Caco-2 (cell line): ENCODE results near the gene SERAC1. TPM values are rescaled to one million over a fixed set of nuclear protein-coding genes. Genes with fewer than 3 reads are reported as not detected.

Source experiments
- BruUV-seq: library from RNA; stranded (reverse); fragments of 400-500 nt; replicated peaks from 2 replicates; lab custom pipeline; 2021; lab: Mats Ljungman, UMichigan
- CTCF ChIA-PET: fragments of 300-600 bp; sonication (Branson Sonifier 250); formaldehyde crosslinking; loops from one replicate; lab custom pipeline; 2022; ENCODE audit warnings: antibody characterized with exemption; lab: Charles Lee
- POLR2A ChIA-PET: fragments of 300-600 bp; sonication (Branson Sonifier 250); formaldehyde crosslinking; loops from one replicate; lab custom pipeline; 2022; ENCODE audit warnings: antibody characterized with exemption; lab: Charles Lee
- DNase-seq, 2 experiments: peaks; one replicate each; pipeline versions ENCODE4 v3.0.0 to v3.0.0-alpha.2; 2020 to 2022
- H3K27me3 ChIP-seq: replicated peaks from 2 replicates; pipeline ENCODE4 v1.6.0; 2011; ENCODE audit warnings: low read length; ENCODE audit not compliant: control insufficient read depth, insufficient read depth
- H3K36me3 ChIP-seq: 2 replicates; pipeline ENCODE4 v1.5.1; 2011; ENCODE audit warnings: low read length; ENCODE audit not compliant: control insufficient read depth, insufficient read depth
- H3K4me1 ChIP-seq: fragments of 250-450 bp; sonication (Bioruptor Pico); 2 replicates; pipeline ENCODE4 v1.5.1; 2020; ENCODE audit warnings: mild to moderate bottlenecking
- H3K4me3 ChIP-seq: 2 replicates; pipeline ENCODE4 v1.5.1; 2011; ENCODE audit warnings: low read depth, mild to moderate bottlenecking, control low read depth, low read length
- H3K9me3 ChIP-seq: fragments of 250-450 bp; sonication (Bioruptor Pico); 2 replicates; pipeline ENCODE4 v1.5.1; 2020; ENCODE audit warnings: mild to moderate bottlenecking, moderate library complexity
- H3K27ac Mint-ChIP-seq: one replicate; pipeline ENCODE4 v1.8.0; 2022; ENCODE audit warnings: mixed read lengths; ENCODE audit not compliant: unreplicated experiment
- H3K27me3 Mint-ChIP-seq: one replicate; pipeline ENCODE4 v1.8.0; 2022; ENCODE audit warnings: mixed read lengths; ENCODE audit not compliant: insufficient read depth, unreplicated experiment
- H3K36me3 Mint-ChIP-seq: one replicate; pipeline ENCODE4 v1.8.0; 2022; ENCODE audit warnings: mild to moderate bottlenecking, mixed read lengths; ENCODE audit not compliant: insufficient read depth, unreplicated experiment
- H3K4me1 Mint-ChIP-seq: one replicate; pipeline ENCODE4 v1.8.0; 2022; ENCODE audit warnings: low read depth, mixed read lengths; ENCODE audit not compliant: unreplicated experiment
- H3K4me3 Mint-ChIP-seq: one replicate; pipeline ENCODE4 v1.8.0; 2022; ENCODE audit warnings: mild to moderate bottlenecking, moderate library complexity, mixed read lengths; ENCODE audit not compliant: unreplicated experiment
- H3K9me3 Mint-ChIP-seq: one replicate; pipeline ENCODE4 v1.8.0; 2022; ENCODE audit warnings: mixed read lengths; ENCODE audit not compliant: unreplicated experiment
- CTCF ChIP-seq, 2 experiments: fragments of 200-600 bp in 1 of 2; IDR thresholded peaks; 1 replicate in 1 of 2; 2 replicates in 1 of 2; pipeline versions ENCODE4 v1.5.1 to v1.8.0; 2011 to 2022; ENCODE audit warnings: antibody characterized with exemption in 1 of 2, control low read depth in 1 of 2, inconsistent platforms in 1 of 2, low read depth in 1 of 2, low read length in 1 of 2, mild to moderate bottlenecking in 1 of 2, moderate library complexity in 1 of 2; ENCODE audit not compliant: insufficient read depth in 1 of 2, severe bottlenecking in 1 of 2, unreplicated experiment in 1 of 2
- intact Hi-C: fragments of 100-400 bp; cut with micrococcal nuclease; formaldehyde crosslinking; loops from one replicate; pipeline ENCODE4 v1.10.0; 2022; ENCODE audit not compliant: unreplicated experiment
- total RNA-seq: library from RNA; stranded (reverse); gene quantifications from 2 replicates; pipeline ENCODE4 v1.2.3, GENCODE V29; 2022

The SERAC1 gene
- total RNA-seq, 1 experiment from 2014 or later: 7.4 TPM

GRCh38 chr6:158122048-158122447 is 46.0 kb downstream of the SERAC1 start:
- no peaks in the 10 kb centered on the region for H3K27me3 Mint-ChIP-seq
- CTCF ChIA-PET: no interaction called here
- no peak overlapping the region for H3K27ac Mint-ChIP-seq
- BruUV-seq: no TSS peak
- H3K4me3 ChIP-seq: no peak overlapping the region
- POLR2A ChIA-PET: no interaction called here
- no peaks in the 10 kb centered on the region for H3K36me3 Mint-ChIP-seq
- peak; percentile 64 to 68 for DNase-seq
- no peaks in the 10 kb centered on the region for H3K36me3 ChIP-seq
- H3K4me3 Mint-ChIP-seq: no peak overlapping the region
- intact Hi-C loops: no loop called here
- H3K4me1 Mint-ChIP-seq: peaks cover 6% of the 10 kb centered on the region
- H3K27me3 ChIP-seq: no peaks in the 10 kb centered on the region
- H3K4me1 ChIP-seq: peaks cover 13% of the 10 kb centered on the region
- H3K9me3 Mint-ChIP-seq: no peaks in the 10 kb centered on the region
- H3K9me3 ChIP-seq: no peaks in the 10 kb centered on the region
- no peak for TF ChIP-seq CTCF (IDR thresholded peaks at IDR 0.05; ENCODE audit: insufficient read depth in 1 of 2, low read depth in 1 of 2, low read length in 1 of 2, severe bottlenecking in 1 of 2, unreplicated experiment in 1 of 2)

GRCh38 chr6:158121335-158121734 is 46.7 kb downstream of the SERAC1 start:
- H3K27me3 Mint-ChIP-seq: no peaks in the 10 kb centered on the region
- TF ChIP-seq CTCF (IDR thresholded peaks at IDR 0.05; ENCODE audit: insufficient read depth in 1 of 2, low read depth in 1 of 2, low read length in 1 of 2, severe bottlenecking in 1 of 2, unreplicated experiment in 1 of 2): no peak
- H3K4me3 Mint-ChIP-seq: no peak overlapping the region
- Histone ChIP-seq H3K4me1 (peaks cover 13% of the 10 kb centered on the region), H3K4me3 (no peak overlapping the region), H3K36me3 (no peaks in the 10 kb centered on the region), H3K9me3 (no peaks in the 10 kb centered on the region), H3K27me3 (no peaks in the 10 kb centered on the region)
- intact Hi-C loops: no loop called here
- no peak overlapping the region for H3K27ac Mint-ChIP-seq
- peaks cover under 1% of the 10 kb centered on the region for H3K36me3 Mint-ChIP-seq
- no peaks in the 10 kb centered on the region for H3K9me3 Mint-ChIP-seq
- no peak for DNase-seq
- ChIA-PET CTCF (no interaction called here), POLR2A (no interaction called here)
- H3K4me1 Mint-ChIP-seq: peaks cover 6% of the 10 kb centered on the region
- no TSS peak for BruUV-seq

- ChIA-PET CTCF (no interaction called here), POLR2A (no interaction called here)
- H3K9me3 ChIP-seq: no peaks in the 10 kb centered on the region
- H3K36me3 ChIP-seq: no peaks in the 10 kb centered on the region
- TF ChIP-seq CTCF (IDR thresholded peaks at IDR 0.05; ENCODE audit: insufficient read depth in 1 of 2, low read depth in 1 of 2, low read length in 1 of 2, severe bottlenecking in 1 of 2, unreplicated experiment in 1 of 2): no peak
- DNase-seq: no peak
- peaks cover 13% of the 10 kb centered on the region for H3K4me1 ChIP-seq
- H3K9me3 Mint-ChIP-seq: no peaks in the 10 kb centered on the region
- intact Hi-C loops: no loop called here
- no peak overlapping the region for H3K27ac Mint-ChIP-seq
- H3K27me3 Mint-ChIP-seq: no peaks in the 10 kb centered on the region
- H3K27me3 ChIP-seq: no peaks in the 10 kb centered on the region
- peaks cover 6% of the 10 kb centered on the region for H3K4me1 Mint-ChIP-seq
- BruUV-seq: no TSS peak
- no peak overlapping the region for H3K4me3 ChIP-seq
- peaks cover 10% of the 10 kb centered on the region for H3K36me3 Mint-ChIP-seq
- no peak overlapping the region for H3K4me3 Mint-ChIP-seq
These were observed 49.2 kb downstream of the SERAC1 start for GRCh38 chr6:158118886-158119285.
